Stimulated activated CD4-positive, alpha-beta T cell treated with anti-CD3 and anti-CD28 coated beads, TNF-alpha, amount 100 ng/mL, for 1 hour (primary cell): ENCODE measurements around the gene KCNMA1.

ENCODE experiments used
- DNase-seq, 3 donors: peaks; one replicate each; pipeline ENCODE4 v3.0.0-alpha.2; 2020; ENCODE audit warnings: low read depth in 3 of 3, low spot score in 1 of 3

Gene KCNMA1

GRCh38 chr10:77135555-77135954 lies 502.1 kb downstream of the KCNMA1 start:
- no peak for DNase-seq

DNA sequence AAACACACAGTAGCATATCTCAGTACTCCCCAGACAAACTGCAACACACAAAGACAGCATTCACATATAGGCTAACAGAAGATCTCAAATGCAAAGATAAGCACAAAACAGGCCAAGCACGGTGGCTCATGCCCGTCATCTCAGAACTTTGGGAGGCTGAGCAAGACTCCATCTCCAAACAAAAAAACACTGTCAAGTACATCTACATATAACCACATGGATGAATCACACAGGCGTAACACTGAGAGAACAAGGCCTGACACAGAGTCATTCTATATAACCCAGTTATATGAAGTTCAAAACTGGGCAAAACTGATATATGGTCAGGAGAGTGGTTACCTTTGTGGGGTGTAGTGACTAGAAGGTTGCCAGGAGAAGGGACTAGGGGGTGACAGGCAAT lies 506.4 kb downstream of the KCNMA1 start:
- DNase-seq = no peak

GRCh38 chr10:77127243-77127642 lies 510.4 kb downstream of the KCNMA1 start:
- DNase-seq = no peak

- DNase-seq = no peak
Observed at GRCh38 chr10:77125231-77125630, 512.4 kb downstream of the KCNMA1 start.

- no peak for DNase-seq
Observed at GRCh38 chr10:77123330-77123729, 514.3 kb downstream of the KCNMA1 start.

GRCh38 chr10:77121829-77122228 lies 515.8 kb downstream of the KCNMA1 start:
- no peak for DNase-seq

- no peak for DNase-seq
Observed at GRCh38 chr10:77120666-77121376, 516.8 kb downstream of the KCNMA1 start.

DNA sequence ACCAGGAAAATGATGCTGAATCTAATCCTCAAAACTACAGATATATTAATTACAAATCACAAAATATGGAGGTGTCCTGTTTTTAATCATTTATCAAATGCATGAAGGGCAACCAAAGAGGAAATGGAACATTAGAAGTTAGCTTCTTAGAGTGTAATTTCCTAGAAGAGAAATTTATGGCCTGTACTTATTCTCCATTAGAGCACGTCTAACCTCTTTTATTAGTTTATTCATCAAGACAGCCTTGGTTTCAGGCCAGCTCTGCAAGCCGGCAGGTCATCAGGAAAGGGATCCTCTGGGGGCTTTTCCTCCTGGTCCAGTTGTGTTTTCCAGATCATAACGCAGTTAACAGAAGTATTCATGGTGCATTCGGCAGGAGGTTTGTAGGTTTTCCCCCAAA lies 517.6 kb downstream of the KCNMA1 start:
- DNase-seq = no peak

DNA sequence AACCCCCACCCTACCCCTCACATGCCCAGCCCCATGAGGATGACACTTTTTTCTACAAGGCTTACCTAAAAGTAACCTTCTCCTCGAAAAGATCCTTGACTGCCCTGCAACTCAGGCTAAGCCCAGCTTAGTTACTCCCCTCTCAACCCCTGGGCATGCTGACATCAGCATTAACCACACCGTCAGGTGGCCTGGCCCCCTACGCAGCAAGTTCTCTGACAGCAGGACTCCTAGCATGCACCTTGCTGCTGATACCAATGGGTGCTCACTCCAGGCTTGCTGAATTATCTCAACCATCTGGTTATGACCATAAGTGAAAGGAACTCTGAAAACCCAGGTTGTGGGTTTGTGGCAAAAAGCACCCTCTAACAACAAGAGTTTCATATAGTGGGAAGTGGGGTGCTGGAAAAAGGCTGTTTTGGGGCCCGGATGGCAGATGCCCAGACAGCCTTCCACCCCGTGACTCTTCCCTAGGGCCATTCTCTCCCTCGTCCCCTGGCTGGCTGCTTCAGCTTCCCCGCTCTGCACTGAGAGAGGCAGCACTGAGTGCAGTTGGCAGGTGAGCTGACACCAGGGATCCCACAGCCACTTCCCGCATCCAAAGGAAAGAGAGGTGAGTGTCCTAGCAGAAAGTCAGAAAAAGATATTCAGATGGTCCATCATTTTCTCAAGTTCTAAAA lies 518.9 kb downstream of the KCNMA1 start:
- no peak for DNase-seq

- DNase-seq = no peak
Observed at GRCh38 chr10:77117501-77117900, 520.1 kb downstream of the KCNMA1 start.

DNA sequence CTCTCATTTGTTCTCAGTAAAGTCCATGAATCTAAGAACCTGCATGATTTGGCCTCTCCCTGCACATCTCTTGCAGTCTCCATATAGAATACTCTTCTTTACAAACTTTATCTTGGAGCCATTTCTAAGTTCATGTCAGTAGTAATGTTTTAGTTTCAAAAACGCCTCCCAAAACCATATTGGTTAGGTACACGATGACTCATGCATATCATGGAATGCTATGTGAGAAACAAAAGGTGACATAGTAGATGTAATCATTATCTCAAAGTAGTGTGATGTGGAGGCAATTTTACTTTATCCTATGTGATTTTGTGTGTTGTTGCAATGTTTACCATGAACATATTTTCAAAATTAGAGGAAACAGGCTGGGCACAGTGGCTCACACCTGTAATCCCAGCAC lies 520.7 kb downstream of the KCNMA1 start:
- DNase-seq = no peak

DNA sequence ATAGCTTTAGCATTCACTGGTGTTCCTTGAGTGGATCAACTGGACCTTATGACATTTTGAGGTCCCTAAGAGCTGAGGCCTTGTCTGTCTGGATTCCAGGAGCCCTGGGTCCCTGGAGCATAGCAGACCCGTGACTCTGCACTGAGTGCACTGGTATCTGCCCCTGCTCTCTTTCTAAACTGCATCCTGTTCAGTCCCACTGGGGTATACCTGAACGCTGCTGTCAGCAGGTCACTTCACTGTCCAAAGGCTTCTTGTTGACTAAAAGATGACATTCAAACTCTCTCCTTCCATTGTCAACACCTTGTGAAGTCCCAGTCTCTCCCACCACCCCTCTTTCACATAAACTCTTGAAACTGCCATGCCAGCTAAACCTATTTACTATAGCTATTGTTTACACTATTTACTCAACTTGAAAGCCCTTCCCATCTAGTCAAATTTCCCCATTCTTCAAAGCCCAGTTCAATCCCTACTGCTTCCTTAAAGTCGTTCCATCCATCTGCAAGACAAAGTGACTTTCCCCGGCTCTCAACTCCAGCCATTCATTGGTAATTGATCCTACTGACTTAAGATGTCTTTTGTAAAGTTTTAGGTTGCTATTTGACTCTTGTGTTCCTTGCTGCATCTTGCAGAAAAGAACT lies 523.3 kb downstream of the KCNMA1 start:
- no peak for DNase-seq

- no peak for DNase-seq
Observed at GRCh38 chr10:77111611-77112550, 525.7 kb downstream of the KCNMA1 start.

- DNase-seq = no peak
Observed at GRCh38 chr10:77110757-77111156, 526.9 kb downstream of the KCNMA1 start.

GRCh38 chr10:77109351-77109994 lies 528.1 kb downstream of the KCNMA1 start:
- no peak for DNase-seq

GRCh38 chr10:77106676-77107075 lies 530.9 kb downstream of the KCNMA1 start:
- no peak for DNase-seq

DNA sequence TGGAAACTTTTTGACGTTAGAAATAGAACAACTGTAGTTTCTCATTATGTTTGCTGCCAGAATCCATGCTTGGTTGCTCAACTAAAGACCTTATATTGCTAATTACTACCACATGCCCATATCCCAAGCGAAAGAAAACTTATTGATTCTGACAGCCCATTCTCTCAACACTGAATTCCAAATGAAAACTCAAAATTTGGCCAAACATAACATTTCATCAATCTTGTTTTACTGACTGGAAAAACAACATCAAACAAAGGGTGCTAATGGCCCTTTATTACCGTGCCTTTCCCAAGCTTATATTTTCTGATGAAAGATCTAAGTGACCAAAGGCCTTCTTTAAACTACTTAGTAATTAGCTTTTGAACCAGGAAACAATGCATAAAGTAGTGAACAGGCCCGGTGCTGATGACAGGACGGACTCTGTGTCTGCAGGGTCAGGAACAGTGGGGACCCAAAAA lies 531.8 kb downstream of the KCNMA1 start:
- no peak for DNase-seq

GRCh38 chr10:77104459-77104980 lies 533.1 kb downstream of the KCNMA1 start:
- no peak for DNase-seq

- DNase-seq = no peak
Observed at GRCh38 chr10:77103213-77103612, 534.4 kb downstream of the KCNMA1 start.

GRCh38 chr10:77101341-77101740 lies 536.3 kb downstream of the KCNMA1 start:
- DNase-seq = no peak
